ENCODE measurements around the gene GCHFR. TPM values are rescaled to one million over a fixed set of nuclear protein-coding genes. Genes with fewer than 3 reads are reported as not detected.

GCHFR gene
- total and polyA plus RNA-seq, 2 of the 4 experiments (the other 2 are of a cell fraction) = 2.3 to 6.5 TPM

- H3K4ac ChIP-seq (ENCODE audit: low read depth, low read length) = peak overlapping the region; percentile 31; the same call in 1 of the 2 replicates
- no peak overlapping the region for H2AK5ac ChIP-seq (ENCODE audit: low read depth, low read length)
- H4K5ac ChIP-seq (ENCODE audit: low read depth, low read length) = no peak overlapping the region
- no peak overlapping the region for H4K8ac ChIP-seq (ENCODE audit: low read depth in 2 of 2, low read length in 2 of 2)
- ATAC-seq (ENCODE audit: low read depth) = peak; percentile 50
- no peak overlapping the region for H2BK5ac ChIP-seq (ENCODE audit: low read depth, low read length, poor library complexity, severe bottlenecking)
- H2BK120ac ChIP-seq (ENCODE audit: low read depth, low read length) = no peak overlapping the region
- no peaks in the 10 kb centered on the region for H3K9me1 ChIP-seq (ENCODE audit: insufficient read depth, low read length)
- in situ Hi-C loops (cut with MboI; ENCODE audit: low sequenced_read_pairs) = no loop called here
- H3K56ac ChIP-seq (ENCODE audit: extremely low read depth, insufficient read depth, low read length) = no peak overlapping the region
- peak overlapping the region; percentile 10; the same call in 1 of the 2 replicates for H2BK20ac ChIP-seq (ENCODE audit: low read depth, low read length)
- peak; percentile 40 for DNase-seq
- H3K27me3 ChIP-seq (ENCODE audit: control insufficient read depth, insufficient read depth, low read length) = no peaks in the 10 kb centered on the region
- BruUV-seq (replicated peaks) = no TSS peak
- intact Hi-C loops (cut with micrococcal nuclease) = no loop called here
- no CpG with 5 or more reads among the region's 3 CpGs for WGBS, 2 experiments (ENCODE audit: extremely low coverage in 2 of 2, insufficient read length in 1 of 2)
- peaks cover 33% of the 10 kb centered on the region for H3K36me3 ChIP-seq (ENCODE audit: control insufficient read depth, insufficient read depth, low read length)
- H3K18ac ChIP-seq (ENCODE audit: low read depth, low read length) = no peak overlapping the region
- H2AFZ ChIP-seq (replicated peaks; ENCODE audit: low read length, poor library complexity) = peak overlapping the region; percentile 25
- H3K4me2 ChIP-seq (ENCODE audit: low read depth, low read length) = no peak overlapping the region
- H3K14ac ChIP-seq (replicated peaks; ENCODE audit: low read depth, low read length) = no peak overlapping the region
- ChIA-PET POLR2A (ENCODE audit: unreplicated experiment) (no interaction called here), CTCF (interaction anchor here (0.9 to 1.3 kb wide), 3 partner anchors 24 to 147 kb away, joined by 3 to 4 read pairs (median 3); partner anchors contain the start of gene VPS18)
- H3K79me1 ChIP-seq (ENCODE audit: low read depth in 1 of 2, low read length in 2 of 2) = peaks cover 7 to 40% of the 10 kb centered on the region in 2 experiments; a peak in 3 of 4 replicates
- no peak overlapping the region for H4K91ac ChIP-seq (ENCODE audit: insufficient read depth, low read depth, low read length)
- no peak overlapping the region for H2AK9ac ChIP-seq (replicated peaks; ENCODE audit: low read depth, low read length, poor library complexity)
- no peak overlapping the region for H3K23ac ChIP-seq (ENCODE audit: low read depth, low read length)
- no peak overlapping the region for H3K9ac ChIP-seq (ENCODE audit: low read depth, low read length)
- dilution Hi-C loops (cut with HindIII; ENCODE audit: low sequenced_read_pairs, unreplicated experiment) = no loop called here
- H3K9me3 ChIP-seq (ENCODE audit: control insufficient read depth, insufficient read depth, low read length) = no peaks in the 10 kb centered on the region
- no peak overlapping the region for H2BK15ac ChIP-seq (ENCODE audit: low read depth, low read length)
- H3K27ac ChIP-seq (ENCODE audit: insufficient read depth, low read length) = no peak overlapping the region
- no peak for TF ChIP-seq SMC3 (IDR thresholded peaks at IDR 0.05; ENCODE audit: low read depth, low read length)
- TF ChIP-seq MAZ (IDR thresholded peaks at IDR 0.05; ENCODE audit: borderline replicate concordance, low read depth, low read length) = no peak
- no peak for TF ChIP-seq MAFK (IDR thresholded peaks at IDR 0.05; ENCODE audit: low read depth, low read length)
- TF ChIP-seq CEBPB (IDR thresholded peaks at IDR 0.05; ENCODE audit: low read depth, low read length) = peak; percentile 85
- H3K4me3 ChIP-seq (ENCODE audit: insufficient read depth, low read depth, low read length) = no peak overlapping the region
- peaks cover 2% of the 10 kb centered on the region; the same call in 1 of the 2 replicates for H3K4me1 ChIP-seq (ENCODE audit: control insufficient read depth, insufficient read depth, low read length)
- H4K20me1 ChIP-seq (ENCODE audit: insufficient read depth, low read length) = peaks cover 5% of the 10 kb centered on the region; the same call in 1 of the 2 replicates
These were observed 16.9 kb upstream of the GCHFR start for GRCh38 chr15:40746916-40747418.

Measured in IMR-90 (cell line).